Retinal pigment epithelial cell (primary cell): Measurements from ENCODE around the gene FMO2.

Experiments
- DNase-seq: peaks from one replicate; pipeline ENCODE4 v3.0.0-alpha.2; 2010; ENCODE audit warnings: low read depth
- H3K4me3 ChIP-seq: 2 replicates; pipeline ENCODE4 v1.5.1; 2011; ENCODE audit warnings: mild to moderate bottlenecking, low read length, control low read depth, moderate library complexity
- CTCF ChIP-seq: conservative IDR thresholded peaks from 2 replicates; pipeline ENCODE4 v1.5.1; 2011; ENCODE audit warnings: low read depth, low read length, control low read depth, inconsistent platforms

FMO2 gene

GRCh38 chr1:171172471-171172870 lies 12.6 kb upstream of the FMO2 start:
- no peak overlapping the region for H3K4me3 ChIP-seq
- no peak for TF ChIP-seq CTCF
- no peak for DNase-seq

GRCh38 chr1:171173069-171173468 lies 12.0 kb upstream of the FMO2 start:
- no peak for TF ChIP-seq CTCF

GRCh38 chr1:171174560-171175294 lies 10.4 kb upstream of the FMO2 start:
- no peak for DNase-seq
- H3K4me3 ChIP-seq = no peak overlapping the region
- no peak for TF ChIP-seq CTCF

More at GRCh38 chr1:171173069-171173468, 12.0 kb upstream of the FMO2 start:
- DNase-seq = no peak
- no peak overlapping the region for H3K4me3 ChIP-seq

GRCh38 chr1:171177261-171177660 lies 7.8 kb upstream of the FMO2 start:
- TF ChIP-seq CTCF = no peak
- no peak overlapping the region for H3K4me3 ChIP-seq
- DNase-seq = no peak

GRCh38 chr1:171179318-171180227 lies 5.5 kb upstream of the FMO2 start:
- TF ChIP-seq CTCF = no peak
- DNase-seq = peak; percentile 38

GRCh38 chr1:171180670-171181069 lies 4.4 kb upstream of the FMO2 start:
- TF ChIP-seq CTCF = no peak
- no peak overlapping the region for H3K4me3 ChIP-seq
- no peak for DNase-seq

More at GRCh38 chr1:171179318-171180227, 5.5 kb upstream of the FMO2 start:
- H3K4me3 ChIP-seq = no peak overlapping the region
